Endothelial cell of umbilical vein (primary cell): ENCODE measurements around the gene PLCH1. TPM values are rescaled to one million over a fixed set of nuclear protein-coding genes. Genes with fewer than 3 reads are reported as not detected.

Experiments used
- BruUV-seq: library from RNA; stranded (reverse); fragments of 400-500 nt; replicated peaks from 2 replicates; lab custom pipeline; 2021; lab: Mats Ljungman, UMichigan
- CTCF ChIA-PET: fragments of 300-600, 350-600 bp; sonication (Branson Sonifier 250); formaldehyde crosslinking; loops from one replicate; lab custom pipeline; 2021; ENCODE audit warnings: antibody characterized with exemption, inconsistent platforms; lab: Charles Lee
- POLR2A ChIA-PET: fragments of 300-600, 350-600 bp; sonication (Branson Sonifier 250); formaldehyde crosslinking; loops from one replicate; lab custom pipeline; 2021; ENCODE audit warnings: antibody characterized with exemption, inconsistent platforms; lab: Charles Lee
- DNase-seq: peaks from one replicate; pipeline ENCODE4 v3.0.0-alpha.2; 2011; ENCODE audit warnings: low read depth, low spot score
- FAIRE-seq: peaks from 2 replicates; lab custom pipeline; 2011; peaks lifted over from hg19 to GRCh38; lab: Jason Lieb, UNC
- H2AFZ ChIP-seq: 2 replicates; pipeline ENCODE4 v1.6.0; 2012; ENCODE audit warnings: low read depth, low read length, control low read depth, inconsistent platforms
- H3K27ac ChIP-seq: 2 replicates; pipeline ENCODE4 v1.5.1; 2011; ENCODE audit warnings: low read depth, mild to moderate bottlenecking, control low read depth, low read length, moderate library complexity; ENCODE audit not compliant: insufficient read depth
- H3K27me3 ChIP-seq, 2 experiments: 2 replicates each; pipeline versions ENCODE4 v1.6.0 to v1.6.1; 2011; ENCODE audit warnings: low read length in 2 of 2, mixed read lengths in 1 of 2; ENCODE audit not compliant: control insufficient read depth in 2 of 2, insufficient read depth in 2 of 2
- H3K36me3 ChIP-seq, 2 experiments: 2 replicates in 1 of 2; 3 replicates in 1 of 2; pipeline ENCODE4 v1.5.1; 2011; ENCODE audit warnings: low read length in 2 of 2, mild to moderate bottlenecking in 1 of 2, moderate library complexity in 1 of 2; ENCODE audit not compliant: control insufficient read depth in 2 of 2, insufficient read depth in 2 of 2; ENCODE audit errors: extremely low read depth in 1 of 2
- H3K4me1 ChIP-seq: 3 replicates; pipeline ENCODE4 v1.5.1; 2011; ENCODE audit warnings: mild to moderate bottlenecking, low read length; ENCODE audit not compliant: control insufficient read depth, insufficient read depth; ENCODE audit errors: extremely low read depth
- H3K4me2 ChIP-seq: 2 replicates; pipeline ENCODE4 v1.6.1; 2011; ENCODE audit warnings: low read length, control low read depth, mixed read lengths; ENCODE audit not compliant: insufficient read depth
- H3K4me3 ChIP-seq, 3 experiments: fragments of 200-600 bp in 1 of 3; sonication (generic), shearing (Covaris generic) in 1 of 3; replicated peaks in 1 of 3; 2 replicates each; pipeline ENCODE4 v1.5.1; 2011 to 2016; ENCODE audit warnings: control low read depth in 3 of 3, low read length in 3 of 3, mild to moderate bottlenecking in 2 of 3, inconsistent platforms in 1 of 3, low read depth in 1 of 3, moderate library complexity in 1 of 3; ENCODE audit not compliant: insufficient read depth in 1 of 3
- H3K79me2 ChIP-seq: 2 replicates; pipeline ENCODE4 v1.6.0; 2012; ENCODE audit warnings: low read length, inconsistent platforms; ENCODE audit not compliant: control insufficient read depth, insufficient read depth
- H3K9ac ChIP-seq: replicated peaks from 2 replicates; pipeline ENCODE3; 2011; ENCODE audit warnings: low read length, control low read depth; ENCODE audit not compliant: insufficient read depth; ENCODE audit errors: extremely low read depth
- H3K9me1 ChIP-seq: replicated peaks from 3 replicates; pipeline ENCODE4 v1.6.0; 2011; ENCODE audit warnings: mild to moderate bottlenecking, low read length; ENCODE audit not compliant: control insufficient read depth, insufficient read depth; ENCODE audit errors: extremely low read depth
- H3K9me3 ChIP-seq: replicated peaks from 2 replicates; pipeline ENCODE4 v1.5.1; 2012; ENCODE audit warnings: low read length, inconsistent platforms; ENCODE audit not compliant: control insufficient read depth, insufficient read depth
- H4K20me1 ChIP-seq: replicated peaks from 2 replicates; pipeline ENCODE3; 2011; ENCODE audit warnings: mild to moderate bottlenecking, low read length; ENCODE audit not compliant: control insufficient read depth, insufficient read depth; ENCODE audit errors: extremely low read depth
- CTCF ChIP-seq, 2 donors: IDR thresholded peaks; 1 replicate in 1 of 2; 2 replicates in 1 of 2; pipeline ENCODE4 v1.5.1; 2011; ENCODE audit warnings: low read length in 2 of 2, mild to moderate bottlenecking in 2 of 2, moderate library complexity in 2 of 2, control low read depth in 1 of 2, inconsistent platforms in 1 of 2, low read depth in 1 of 2; ENCODE audit not compliant: insufficient read depth in 1 of 2; ENCODE audit errors: extremely low read depth in 1 of 2
- EZH2 ChIP-seq: IDR thresholded peaks from 2 replicates; pipeline ENCODE4 v1.6.1; 2012; ENCODE audit warnings: borderline replicate concordance, low read depth, mild to moderate bottlenecking, moderate library complexity, low read length, inconsistent platforms; ENCODE audit not compliant: severe bottlenecking
- FOS ChIP-seq: IDR thresholded peaks from 2 replicates; pipeline ENCODE4 v1.6.1; 2011; ENCODE audit warnings: mild to moderate bottlenecking, low read length, moderate library complexity, borderline replicate concordance; ENCODE audit not compliant: insufficient read depth
- GATA2 ChIP-seq: IDR thresholded peaks from 2 replicates; pipeline ENCODE4 v1.7.0; 2011; ENCODE audit warnings: low read depth, mild to moderate bottlenecking, moderate library complexity, mixed read lengths, low read length; ENCODE audit not compliant: insufficient read length, insufficient read depth
- JUN ChIP-seq: IDR thresholded peaks from 2 replicates; pipeline ENCODE4 v1.6.1; 2011; ENCODE audit warnings: borderline replicate concordance, low read depth; ENCODE audit not compliant: insufficient read length, insufficient read depth
- MAX ChIP-seq: IDR thresholded peaks from 2 replicates; pipeline ENCODE4 v1.6.1; 2011; ENCODE audit not compliant: insufficient read depth, insufficient read length
- MYC ChIP-seq: IDR thresholded peaks from one replicate; pipeline ENCODE4 v1.6.1; 2011; ENCODE audit warnings: mild to moderate bottlenecking, low read depth, low read length
- POLR2A ChIP-seq: IDR thresholded peaks from 2 replicates; pipeline ENCODE4 v1.6.1; 2012; ENCODE audit warnings: low read depth, mild to moderate bottlenecking, control low read depth, low read length
- POLR2AphosphoS5 ChIP-seq: IDR thresholded peaks from 2 replicates; pipeline ENCODE4 v1.6.1; 2012; ENCODE audit warnings: low read depth, mild to moderate bottlenecking, control low read depth, low read length, moderate library complexity; ENCODE audit not compliant: insufficient read depth
- dilution Hi-C: fragments of 300-500 bp; cut with MboI; formaldehyde crosslinking; loops from one replicate; pipeline ENCODE4 v1.15.0; 2019; ENCODE audit warnings: low sequenced_read_pairs; ENCODE audit not compliant: extremely low pct_ligation_motif_present
- intact Hi-C: fragments of 100-400 bp; cut with micrococcal nuclease; formaldehyde crosslinking; loops from one replicate; pipeline ENCODE4 v1.10.0; 2022
- polyA plus RNA-seq, 4 experiments: library from polyadenylated mRNA; depleted of rRNA in 3 of 4; stranded (reverse) in 3 of 4; unstranded in 1 of 4; fragments of >200 nt; gene quantifications; 2 replicates each; pipeline versions ENCODE4 v1.2.1 to v1.2.3, GENCODE V29; 2011 to 2012; ENCODE audit warnings: missing spikeins in 1 of 4
- total RNA-seq: library from RNA; stranded (reverse); gene quantifications from 2 replicates; pipeline ENCODE4 v1.2.3, GENCODE V29; 2021

Gene PLCH1
- total and polyA plus RNA-seq, 2 donors (not counting 3 experiments of a cell fraction or from before 2014, with no cell fraction given), result 0.03 TPM; not detected in 1

- no peak overlapping the region for H3K4me2 ChIP-seq
- no peaks in the 10 kb centered on the region for H3K9me1 ChIP-seq
- dilution Hi-C loops, result no loop called here
- intact Hi-C loops, result no loop called here
- no peak overlapping the region for H2AFZ ChIP-seq
- TF ChIP-seq FOS (no peak), POLR2A (no peak), EZH2 (no peak), MYC (no peak), GATA2 (no peak), JUN (no peak), CTCF (IDR thresholded peaks at IDR 0.05; ENCODE audit: extremely low read depth in 1 of 2, insufficient read depth in 1 of 2, low read depth in 1 of 2, low read length in 2 of 2) (no peak), MAX (no peak), POLR2AphosphoS5 (no peak)
- ChIA-PET CTCF (no interaction called here), POLR2A (no interaction called here)
- H4K20me1 ChIP-seq, result no peaks in the 10 kb centered on the region
- DNase-seq (no peak), FAIRE-seq (no peak)
- no peaks in the 10 kb centered on the region for H3K36me3 ChIP-seq
- no peaks in the 10 kb centered on the region for H3K27me3 ChIP-seq
- no peak overlapping the region for H3K9ac ChIP-seq
- no peaks in the 10 kb centered on the region for H3K9me3 ChIP-seq
- no peaks in the 10 kb centered on the region for H3K79me2 ChIP-seq
- BruUV-seq, result no TSS peak
- H3K27ac ChIP-seq, result no peak overlapping the region
- H3K4me3 ChIP-seq, result no peak overlapping the region
- H3K4me1 ChIP-seq, result no peaks in the 10 kb centered on the region
Observed at GRCh38 chr3:155426524-155427230, 318.2 kb downstream of the PLCH1 start.
